ENCODE data around the gene PTGER1.
"Not testable (repeated sequence)": the region's sequence is repeated elsewhere in the genome, so short reads cannot be mapped to it uniquely, and the experiment has no call there.

DNA sequence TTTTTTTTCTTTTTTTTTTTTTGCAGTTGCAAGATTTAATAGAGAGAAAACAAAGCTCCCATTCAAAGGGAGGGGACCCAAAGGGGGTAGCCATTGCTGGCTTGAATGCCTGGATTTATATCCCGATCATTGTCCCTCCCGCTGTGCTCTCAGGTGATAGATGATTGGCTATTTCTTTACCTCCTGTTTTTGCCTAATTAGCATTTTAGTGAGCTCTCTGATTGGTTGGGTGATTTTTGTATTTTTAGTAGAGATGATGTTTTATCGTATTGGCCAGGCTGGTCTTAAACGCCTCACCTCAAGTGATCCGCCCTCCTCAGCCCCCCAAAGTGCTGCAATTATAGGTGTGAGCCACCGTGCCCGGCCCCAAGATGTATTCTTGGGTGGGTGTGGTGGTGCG, 29.4 kb upstream of the PTGER1 start:
- not testable (repeated sequence) for TF ChIP-seq HIVEP1 (CRISPR knock-in tag; IDR thresholded peaks at IDR 0.05); GATA2 (CRISPR knock-in tag; IDR thresholded peaks at IDR 0.05); ZNF274 (IDR thresholded peaks at IDR 0.05; ENCODE audit: borderline replicate concordance, low read depth, low read length); NR3C1 (CRISPR knock-in tag; IDR thresholded peaks at IDR 0.05); MXI1 (IDR thresholded peaks at IDR 0.05; ENCODE audit: low read depth, low read length); ZNF253 (CRISPR knock-in tag; conservative IDR thresholded peaks at IDR 0.05)
- TF ChIP-seq, protein P1, sequence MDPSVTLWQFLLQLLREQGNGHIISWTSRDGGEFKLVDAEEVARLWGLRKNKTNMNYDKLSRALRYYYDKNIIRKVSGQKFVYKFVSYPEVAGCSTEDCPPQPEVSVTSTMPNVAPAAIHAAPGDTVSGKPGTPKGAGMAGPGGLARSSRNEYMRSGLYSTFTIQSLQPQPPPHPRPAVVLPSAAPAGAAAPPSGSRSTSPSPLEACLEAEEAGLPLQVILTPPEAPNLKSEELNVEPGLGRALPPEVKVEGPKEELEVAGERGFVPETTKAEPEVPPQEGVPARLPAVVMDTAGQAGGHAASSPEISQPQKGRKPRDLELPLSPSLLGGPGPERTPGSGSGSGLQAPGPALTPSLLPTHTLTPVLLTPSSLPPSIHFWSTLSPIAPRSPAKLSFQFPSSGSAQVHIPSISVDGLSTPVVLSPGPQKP (CRISPR knock-in tag; IDR thresholded peaks at IDR 0.05) = not testable (repeated sequence)
